ENCODE data around the gene GXYLT2.

DNA sequence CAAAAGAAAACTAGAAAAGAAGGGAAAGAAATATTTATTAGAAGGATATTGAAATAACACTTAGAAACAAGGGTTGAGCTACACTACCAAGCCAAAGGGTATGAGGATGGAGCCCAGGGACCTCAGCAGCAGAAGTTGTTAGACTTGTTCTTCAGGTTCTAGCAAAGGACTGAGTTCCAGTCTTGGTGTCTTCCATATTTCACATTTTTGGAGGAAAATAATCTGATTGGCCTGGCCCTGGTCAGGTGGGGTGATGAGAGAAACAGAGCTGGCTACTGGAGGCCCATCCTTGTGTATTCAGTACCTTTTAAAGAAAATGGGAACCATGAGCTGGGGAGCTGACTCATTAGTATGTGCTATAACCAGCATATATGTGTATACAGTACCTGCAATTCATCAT, 137.0 kb downstream of the GXYLT2 start:
- TF ChIP-seq, protein P1, sequence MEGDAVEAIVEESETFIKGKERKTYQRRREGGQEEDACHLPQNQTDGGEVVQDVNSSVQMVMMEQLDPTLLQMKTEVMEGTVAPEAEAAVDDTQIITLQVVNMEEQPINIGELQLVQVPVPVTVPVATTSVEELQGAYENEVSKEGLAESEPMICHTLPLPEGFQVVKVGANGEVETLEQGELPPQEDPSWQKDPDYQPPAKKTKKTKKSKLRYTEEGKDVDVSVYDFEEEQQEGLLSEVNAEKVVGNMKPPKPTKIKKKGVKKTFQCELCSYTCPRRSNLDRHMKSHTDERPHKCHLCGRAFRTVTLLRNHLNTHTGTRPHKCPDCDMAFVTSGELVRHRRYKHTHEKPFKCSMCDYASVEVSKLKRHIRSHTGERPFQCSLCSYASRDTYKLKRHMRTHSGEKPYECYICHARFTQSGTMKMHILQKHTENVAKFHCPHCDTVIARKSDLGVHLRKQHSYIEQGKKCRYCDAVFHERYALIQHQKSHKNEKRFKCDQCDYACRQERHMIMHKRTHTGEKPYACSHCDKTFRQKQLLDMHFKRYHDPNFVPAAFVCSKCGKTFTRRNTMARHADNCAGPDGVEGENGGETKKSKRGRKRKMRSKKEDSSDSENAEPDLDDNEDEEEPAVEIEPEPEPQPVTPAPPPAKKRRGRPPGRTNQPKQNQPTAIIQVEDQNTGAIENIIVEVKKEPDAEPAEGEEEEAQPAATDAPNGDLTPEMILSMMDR (IDR thresholded peaks at IDR 0.05) = no peak
- TF ChIP-seq POLR2A (IDR thresholded peaks at IDR 0.05) = no peak
